IPS-18a (cell line): ENCODE data around the gene LRFN5.
A peak's percentile ranks its signal among the peaks of the same experiment; 100 is the strongest.

Source experiments
- H3K27ac ChIP-seq: one replicate; pipeline ENCODE4 v1.5.1; 2013; ENCODE audit warnings: low read length
- H3K27me3 ChIP-seq: one replicate; pipeline ENCODE4 v1.6.1; 2013; ENCODE audit warnings: mild to moderate bottlenecking, low read length; ENCODE audit not compliant: control insufficient read depth, insufficient read depth
- H3K36me3 ChIP-seq: one replicate; pipeline ENCODE4 v1.6.1; 2013; ENCODE audit warnings: low read depth, low read length; ENCODE audit not compliant: control insufficient read depth
- H3K4me1 ChIP-seq: one replicate; pipeline ENCODE4 v1.6.1; 2013; ENCODE audit warnings: low read depth, low read length; ENCODE audit not compliant: control insufficient read depth
- H3K4me3 ChIP-seq: one replicate; pipeline ENCODE4 v1.5.1; 2013; ENCODE audit warnings: low read length
- H3K9ac ChIP-seq: one replicate; pipeline ENCODE4 v1.6.1; 2013; ENCODE audit warnings: mild to moderate bottlenecking, low read length, moderate library complexity
- H3K9me3 ChIP-seq: one replicate; pipeline ENCODE4 v1.6.1; 2013; ENCODE audit warnings: low read depth, low read length; ENCODE audit not compliant: control insufficient read depth

The LRFN5 gene

GRCh38 chr14:41607304-41607775 is 664 bp downstream of the LRFN5 start:
- H3K4me3 ChIP-seq, result peak overlapping the region; percentile 99
- no peak overlapping the region for H3K9ac ChIP-seq

GRCh38 chr14:41607966-41608663 is 1.4 kb downstream of the LRFN5 start:
- H3K27ac ChIP-seq, result no peak overlapping the region
- peak overlapping the region; percentile 99 for H3K4me3 ChIP-seq
- no peak overlapping the region for H3K9ac ChIP-seq
- H3K4me1 ChIP-seq, result peaks cover 28% of the 10 kb centered on the region
- H3K9me3 ChIP-seq, result no peaks in the 10 kb centered on the region
- H3K36me3 ChIP-seq, result no peaks in the 10 kb centered on the region
- H3K27me3 ChIP-seq, result peaks cover 86% of the 10 kb centered on the region

More at GRCh38 chr14:41607304-41607775, 664 bp downstream of the LRFN5 start:
- Histone ChIP-seq H3K36me3 (no peaks in the 10 kb centered on the region), H3K4me1 (peaks cover 28% of the 10 kb centered on the region), H3K27ac (no peak overlapping the region), H3K27me3 (peaks cover 92% of the 10 kb centered on the region), H3K9me3 (no peaks in the 10 kb centered on the region)

GRCh38 chr14:41608681-41609390 is 2.2 kb downstream of the LRFN5 start:
- H3K9ac ChIP-seq, result no peak overlapping the region
- no peak overlapping the region for H3K27ac ChIP-seq
- no peaks in the 10 kb centered on the region for H3K9me3 ChIP-seq
- H3K4me3 ChIP-seq, result peak overlapping the region; percentile 99
- peaks cover 24% of the 10 kb centered on the region for H3K4me1 ChIP-seq
- H3K27me3 ChIP-seq, result peaks cover 79% of the 10 kb centered on the region
- no peaks in the 10 kb centered on the region for H3K36me3 ChIP-seq

GRCh38 chr14:41609704-41610183 is 3.1 kb downstream of the LRFN5 start:
- H3K4me3 ChIP-seq, result peak overlapping the region; percentile 99
- H3K4me1 ChIP-seq, result peaks cover 17% of the 10 kb centered on the region
- no peaks in the 10 kb centered on the region for H3K9me3 ChIP-seq
- H3K36me3 ChIP-seq, result no peaks in the 10 kb centered on the region
- peaks cover 70% of the 10 kb centered on the region for H3K27me3 ChIP-seq
- no peak overlapping the region for H3K9ac ChIP-seq
- H3K27ac ChIP-seq, result no peak overlapping the region

- Histone ChIP-seq H3K9me3 (no peaks in the 10 kb centered on the region), H3K9ac (no peak overlapping the region)
Observed at GRCh38 chr14:41615011-41615595, 8.4 kb downstream of the LRFN5 start.

GRCh38 chr14:41623736-41624135 is 17.1 kb downstream of the LRFN5 start:
- no peaks in the 10 kb centered on the region for H3K9me3 ChIP-seq
- H3K36me3 ChIP-seq, result no peaks in the 10 kb centered on the region
- H3K27me3 ChIP-seq, result no peaks in the 10 kb centered on the region
- no peak overlapping the region for H3K27ac ChIP-seq
- no peak overlapping the region for H3K9ac ChIP-seq
- no peak overlapping the region for H3K4me3 ChIP-seq
- peaks cover 3% of the 10 kb centered on the region for H3K4me1 ChIP-seq

More at GRCh38 chr14:41615011-41615595, 8.4 kb downstream of the LRFN5 start:
- no peaks in the 10 kb centered on the region for H3K36me3 ChIP-seq
- H3K4me1 ChIP-seq, result peaks cover 3% of the 10 kb centered on the region
- H3K27ac ChIP-seq, result no peak overlapping the region
- H3K27me3 ChIP-seq, result peaks cover 18% of the 10 kb centered on the region
- no peak overlapping the region for H3K4me3 ChIP-seq

GRCh38 chr14:41629876-41630275 is 23.2 kb downstream of the LRFN5 start:
- no peaks in the 10 kb centered on the region for H3K4me1 ChIP-seq
- H3K9ac ChIP-seq, result no peak overlapping the region
- H3K27ac ChIP-seq, result no peak overlapping the region
- H3K27me3 ChIP-seq, result no peaks in the 10 kb centered on the region
- no peaks in the 10 kb centered on the region for H3K36me3 ChIP-seq
- no peaks in the 10 kb centered on the region for H3K9me3 ChIP-seq
- no peak overlapping the region for H3K4me3 ChIP-seq

GRCh38 chr14:41634286-41634685 is 27.6 kb downstream of the LRFN5 start:
- no peaks in the 10 kb centered on the region for H3K27me3 ChIP-seq
- no peaks in the 10 kb centered on the region for H3K4me1 ChIP-seq
- H3K9ac ChIP-seq, result no peak overlapping the region
- no peak overlapping the region for H3K27ac ChIP-seq
- H3K4me3 ChIP-seq, result no peak overlapping the region
- H3K36me3 ChIP-seq, result no peaks in the 10 kb centered on the region
- no peaks in the 10 kb centered on the region for H3K9me3 ChIP-seq

- no peaks in the 10 kb centered on the region for H3K27me3 ChIP-seq
- no peak overlapping the region for H3K4me3 ChIP-seq
- H3K27ac ChIP-seq, result no peak overlapping the region
- no peaks in the 10 kb centered on the region for H3K9me3 ChIP-seq
- no peaks in the 10 kb centered on the region for H3K4me1 ChIP-seq
- H3K36me3 ChIP-seq, result no peaks in the 10 kb centered on the region
- no peak overlapping the region for H3K9ac ChIP-seq
Observed at GRCh38 chr14:41636492-41637392, 30.1 kb downstream of the LRFN5 start.

GRCh38 chr14:41641690-41642089 is 35.0 kb downstream of the LRFN5 start:
- H3K36me3 ChIP-seq, result no peaks in the 10 kb centered on the region
- H3K4me3 ChIP-seq, result no peak overlapping the region
- no peak overlapping the region for H3K9ac ChIP-seq
- H3K9me3 ChIP-seq, result no peaks in the 10 kb centered on the region
- H3K4me1 ChIP-seq, result peaks cover 11% of the 10 kb centered on the region
- no peaks in the 10 kb centered on the region for H3K27me3 ChIP-seq
- no peak overlapping the region for H3K27ac ChIP-seq

GRCh38 chr14:41642367-41642766 is 35.7 kb downstream of the LRFN5 start:
- Histone ChIP-seq H3K27me3 (no peaks in the 10 kb centered on the region), H3K27ac (no peak overlapping the region), H3K4me3 (no peak overlapping the region)

More at GRCh38 chr14:41642367-41642766, 35.7 kb downstream of the LRFN5 start:
- no peaks in the 10 kb centered on the region for H3K9me3 ChIP-seq
- no peak overlapping the region for H3K9ac ChIP-seq
- no peaks in the 10 kb centered on the region for H3K36me3 ChIP-seq
- peaks cover 11% of the 10 kb centered on the region for H3K4me1 ChIP-seq
